Adrenal gland (tissue), 12 donors: ENCODE results near the gene GTF2A1. TPM values are rescaled to one million over a fixed set of nuclear protein-coding genes. Genes with fewer than 3 reads are reported as not detected.

Experiments used
- DNase-seq, 7 donors: peaks; one replicate each; pipeline ENCODE4 v3.0.0-alpha.2; 2019 to 2020
- H3K27ac ChIP-seq, 5 donors: fragments of 200-600 bp; sonication (generic) in 4 of 5; 1 replicate in 3 of 5; 2 replicates in 2 of 5; pipeline versions ENCODE4 v1.5.1 to v1.8.0; 2016 to 2020; ENCODE audit warnings: mild to moderate bottlenecking in 1 of 5
- H3K27me3 ChIP-seq: fragments of 200-600 bp; 2 replicates; pipeline ENCODE4 v1.8.0; 2021
- H3K36me3 ChIP-seq, 2 donors: fragments of 200-600 bp; replicated peaks in 1 of 2; 1 replicate in 1 of 2; 2 replicates in 1 of 2; pipeline versions ENCODE4 v1.5.1 to v1.8.0; 2018 to 2022
- H3K4me1 ChIP-seq, 2 donors: fragments of 200-600 bp; replicated peaks in 1 of 2; 1 replicate in 1 of 2; 2 replicates in 1 of 2; pipeline versions ENCODE4 v1.5.1 to v1.8.0; 2018 to 2021
- H3K4me3 ChIP-seq, 4 donors: fragments of 200-600 bp; sonication (generic) in 3 of 4; one replicate each; pipeline ENCODE4 v1.5.1; 2016 to 2018
- H3K9me3 ChIP-seq, 3 donors: fragments of 200-600 bp; sonication (generic) in 1 of 3; replicated peaks in 1 of 3; 1 replicate in 2 of 3; 2 replicates in 1 of 3; pipeline versions ENCODE4 v1.5.1 to v1.8.0; 2016 to 2021
- CTCF ChIP-seq, 6 experiments: fragments of 450-650 bp in 4 of 6; fragments of 200-600 bp in 2 of 6; sonication (generic) in 1 of 6; IDR thresholded peaks; 1 replicate in 5 of 6; 2 replicates in 1 of 6; pipeline versions ENCODE4 v1.5.1 to v1.8.0; 2016 to 2021; ENCODE audit warnings: antibody characterized with exemption in 6 of 6, mild to moderate bottlenecking in 2 of 6, moderate library complexity in 1 of 6
- POLR2A ChIP-seq, 2 donors: fragments of 450-650 bp; IDR thresholded peaks; one replicate each; pipeline ENCODE4 v1.6.1; 2017; ENCODE audit warnings: antibody characterized with exemption in 2 of 2, mild to moderate bottlenecking in 2 of 2, moderate library complexity in 1 of 2
- WGBS, 4 donors: extraction: QIAGEN DNeasy Blood & Tissue Kit in 2 of 4; methylation state at CpG; one replicate each; pipeline versions ENCODE4 v1.1.5 to v1.1.7; 2013 to 2017; 5-methylcytosine and 5-hydroxymethylcytosine counted together
- intact Hi-C, 2 donors: fragments of 100-400 bp; cut with DNase I; formaldehyde crosslinking; loops; one replicate each; pipeline versions ENCODE4 v1.14.1 to v1.15.0; 2022 to 2023
- polyA plus RNA-seq, 3 donors: library from polyadenylated mRNA; stranded (reverse); fragments of 200-250 nt in 2 of 3; fragments of 350-450 nt in 1 of 3; fragmentation: Illumina TruSeq in 1 of 3; extraction: RNeasy Lipid Tissue Mini Kit (QIAGEN cat#74804) in 1 of 3; gene quantifications; one replicate each; pipeline ENCODE4 v1.2.3, GENCODE V29; 2013 to 2014
- total RNA-seq, 9 donors: library from RNA; depleted of rRNA in 4 of 9; stranded (reverse); fragments of >200 nt in 4 of 9; fragments of 120-200 nt in 1 of 9; fragmentation: NEBNext Ultra II Directional in 1 of 9; extraction: Animal tissue kit (Norgen Biotek cat#: 25700) in 1 of 9; gene quantifications; one replicate each; pipeline versions ENCODE4 v1.1.0 to v1.2.4, GENCODE V29; 2013 to 2023
- donor health status: healthy with polysubstance abuse.
- donor health status: Bipolar disorder and iron deficiency.
- donor health status: DM: yes; HTN: yes; CAD: no.
- donor health status: DM: no; HTN: no; CAD: no.
- donor health status: DM: no; HTN: no; CAD: no.
- donor health status: DM: yes; HTN: yes; CAD: no.

GTF2A1 gene
- total and polyA plus RNA-seq, 12 donors, result 4.3 to 51.4 (median 29.4) TPM

DNA sequence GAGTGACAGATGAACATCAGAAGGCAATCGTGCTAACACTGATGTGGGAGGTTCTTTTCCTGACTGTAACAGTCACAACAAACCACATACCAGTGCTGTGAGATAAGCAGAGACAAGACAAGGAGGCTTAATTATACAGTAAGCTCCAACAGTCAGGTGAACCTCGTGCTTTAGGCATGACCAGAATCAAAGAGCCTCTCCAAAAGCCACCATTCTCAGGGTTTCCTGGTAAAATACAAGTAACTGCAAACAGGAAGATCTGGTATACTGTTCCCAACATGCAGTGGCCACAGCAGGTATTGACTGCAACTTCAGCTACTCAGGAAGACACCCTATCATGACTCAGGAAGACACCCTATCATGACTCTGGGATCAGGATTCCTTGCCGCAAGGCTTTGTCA is 47.3 kb upstream of the GTF2A1 start:
- Histone ChIP-seq H3K36me3 (no peaks in the 10 kb centered on the region), H3K27me3 (no peaks in the 10 kb centered on the region), H3K27ac (no peak overlapping the region), H3K9me3 (no peaks in the 10 kb centered on the region), H3K4me1 (peaks cover 0 to 6% of the 10 kb centered on the region in 2 donors), H3K4me3 (no peak overlapping the region)
- intact Hi-C loops, result no loop called here
- DNase-seq, result no peak
- TF ChIP-seq POLR2A (IDR thresholded peaks at IDR 0.05) (no peak), CTCF (IDR thresholded peaks at IDR 0.05) (no peak)
- WGBS, 4 donors, result 41 to 58% (median 57%) methylated on average over 3 of the region's 3 CpGs

- H3K27ac ChIP-seq, result no peak overlapping the region
- peaks cover 0 to 6% of the 10 kb centered on the region in 2 donors for H3K4me1 ChIP-seq
- H3K4me3 ChIP-seq, result no peak overlapping the region
- no peak for DNase-seq
- H3K27me3 ChIP-seq, result no peaks in the 10 kb centered on the region
- TF ChIP-seq CTCF (IDR thresholded peaks at IDR 0.05), result no peak
- TF ChIP-seq POLR2A (IDR thresholded peaks at IDR 0.05), result no peak
- no peaks in the 10 kb centered on the region for H3K36me3 ChIP-seq
- no peaks in the 10 kb centered on the region for H3K9me3 ChIP-seq
- WGBS, 4 donors, result 75 to 89% (median 80%) methylated on average over 3 of the region's 3 CpGs
- intact Hi-C loops, result no loop called here
Measured at GRCh38 chr14:81265636-81266169, 44.9 kb upstream of the GTF2A1 start.

DNA sequence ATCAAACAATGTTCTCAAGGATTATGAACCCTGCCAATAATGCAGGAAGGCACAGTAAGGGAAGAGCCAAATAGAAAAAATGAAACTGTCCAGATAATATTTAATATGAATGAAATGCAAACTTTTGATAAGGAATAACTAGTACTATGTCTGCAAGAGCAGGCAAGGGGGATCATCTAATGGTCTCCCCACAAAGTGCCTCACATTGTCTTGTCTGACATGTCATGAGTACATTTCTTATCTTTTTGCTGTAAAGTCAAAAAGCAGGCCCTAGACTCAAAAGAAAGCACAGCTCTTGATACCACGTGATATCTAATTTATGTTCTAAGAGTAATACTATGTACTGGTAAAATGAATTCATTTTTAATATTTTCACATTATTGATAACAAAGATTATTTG is 43.9 kb upstream of the GTF2A1 start:
- intact Hi-C loops, result no loop called here
- Histone ChIP-seq H3K9me3 (no peaks in the 10 kb centered on the region), H3K4me1 (peaks cover 0 to 2% of the 10 kb centered on the region in 2 donors), H3K27me3 (no peaks in the 10 kb centered on the region), H3K27ac (no peak overlapping the region), H3K4me3 (no peak overlapping the region), H3K36me3 (no peaks in the 10 kb centered on the region)
- TF ChIP-seq POLR2A (IDR thresholded peaks at IDR 0.05) (no peak), CTCF (IDR thresholded peaks at IDR 0.05) (no peak)
- DNase-seq, result no peak
- WGBS, 4 donors, result 76 to 90% (median 84%) methylated on average over 1 of the region's 1 CpG

DNA sequence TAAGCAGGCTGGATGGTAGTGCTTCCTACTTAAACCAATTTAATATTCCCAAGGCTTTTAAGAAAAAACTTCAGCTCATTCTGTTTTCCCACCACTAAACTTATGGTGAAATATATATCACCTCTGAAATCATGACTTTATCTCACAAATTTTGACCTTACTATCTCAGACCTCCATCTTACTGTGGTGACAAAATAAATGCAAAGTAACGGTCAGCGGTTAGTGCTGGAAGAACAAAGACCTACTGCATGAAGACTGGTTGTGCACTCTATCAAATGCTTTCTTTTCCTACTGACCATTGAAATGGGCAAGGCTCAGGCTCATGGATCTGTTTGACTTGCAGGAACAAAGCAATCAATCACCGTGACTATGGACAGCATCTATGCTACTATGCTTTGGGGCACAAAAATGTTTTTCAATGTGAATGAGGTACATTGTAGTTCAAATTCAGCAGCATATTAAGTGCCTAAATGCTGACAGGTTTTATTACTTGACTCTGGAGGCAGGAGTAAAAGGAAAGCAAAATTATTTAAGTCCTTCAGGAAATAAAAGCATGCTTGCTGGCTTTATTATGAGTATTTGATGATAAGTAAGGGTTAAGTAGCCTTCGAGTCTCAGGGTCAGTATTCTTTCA is 43.1 kb upstream of the GTF2A1 start:
- no peaks in the 10 kb centered on the region for H3K4me1 ChIP-seq
- WGBS, 4 donors, result 68 to 80% (median 74%) methylated on average over 4 of the region's 4 CpGs
- TF ChIP-seq CTCF (IDR thresholded peaks at IDR 0.05), result no peak
- TF ChIP-seq POLR2A (IDR thresholded peaks at IDR 0.05), result no peak
- H3K27me3 ChIP-seq, result no peaks in the 10 kb centered on the region
- no peak overlapping the region for H3K27ac ChIP-seq
- DNase-seq, result no peak
- intact Hi-C loops, result no loop called here
- no peaks in the 10 kb centered on the region for H3K9me3 ChIP-seq
- no peaks in the 10 kb centered on the region for H3K36me3 ChIP-seq
- no peak overlapping the region for H3K4me3 ChIP-seq
